Fibroblast of lung (primary cell): ENCODE measurements around the gene DNAJA2.

Experiments used
- EZH2 ChIP-seq: IDR thresholded peaks from 2 replicates; pipeline ENCODE4 v1.5.1; 2012; ENCODE audit warnings: low read length, control low read depth, mild to moderate bottlenecking; ENCODE audit errors: missing control alignments
- TF ChIP-seq, protein P1 (sequence below), 2 donors: IDR thresholded peaks in 1 of 2; conservative IDR thresholded peaks in 1 of 2; 1 replicate in 1 of 2; 2 replicates in 1 of 2; pipeline ENCODE4 v1.5.1; 2011 to 2012; ENCODE audit warnings: low read length in 2 of 2, control low read depth in 1 of 2, inconsistent platforms in 1 of 2, low read depth in 1 of 2, mild to moderate bottlenecking in 1 of 2

DNA sequence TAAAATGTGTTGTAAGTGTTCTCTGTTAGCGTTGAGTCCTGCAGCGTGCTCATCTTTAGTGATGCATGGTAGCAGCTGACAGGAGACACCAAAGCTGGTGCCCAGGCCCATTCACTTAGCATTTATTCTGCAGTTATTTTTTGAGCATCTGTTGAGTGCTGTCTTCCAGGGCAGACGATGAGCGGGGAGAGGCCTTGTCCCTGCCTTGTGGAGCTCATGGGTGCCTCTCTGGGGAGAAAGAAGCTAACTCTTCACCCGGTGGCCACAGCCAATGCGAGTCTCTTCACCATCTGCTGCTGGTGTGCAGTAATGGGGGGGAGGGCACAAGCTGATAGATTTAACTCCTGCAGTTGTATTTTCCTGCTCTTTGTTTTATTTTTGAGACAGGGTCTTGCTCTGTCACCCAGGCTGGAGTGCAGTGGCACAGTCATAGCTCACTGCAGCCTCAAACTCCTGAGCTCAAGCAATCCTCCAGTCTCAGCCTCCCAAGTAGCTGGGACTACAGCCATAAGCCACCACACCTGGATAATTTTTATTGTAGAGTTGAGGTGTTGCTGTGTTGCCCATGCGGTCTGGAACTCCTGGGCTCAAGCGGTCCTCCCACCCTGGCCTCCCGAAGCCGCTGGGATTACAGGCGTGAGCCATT, 58.8 kb downstream of the DNAJA2 start:
- TF ChIP-seq, protein P1, sequence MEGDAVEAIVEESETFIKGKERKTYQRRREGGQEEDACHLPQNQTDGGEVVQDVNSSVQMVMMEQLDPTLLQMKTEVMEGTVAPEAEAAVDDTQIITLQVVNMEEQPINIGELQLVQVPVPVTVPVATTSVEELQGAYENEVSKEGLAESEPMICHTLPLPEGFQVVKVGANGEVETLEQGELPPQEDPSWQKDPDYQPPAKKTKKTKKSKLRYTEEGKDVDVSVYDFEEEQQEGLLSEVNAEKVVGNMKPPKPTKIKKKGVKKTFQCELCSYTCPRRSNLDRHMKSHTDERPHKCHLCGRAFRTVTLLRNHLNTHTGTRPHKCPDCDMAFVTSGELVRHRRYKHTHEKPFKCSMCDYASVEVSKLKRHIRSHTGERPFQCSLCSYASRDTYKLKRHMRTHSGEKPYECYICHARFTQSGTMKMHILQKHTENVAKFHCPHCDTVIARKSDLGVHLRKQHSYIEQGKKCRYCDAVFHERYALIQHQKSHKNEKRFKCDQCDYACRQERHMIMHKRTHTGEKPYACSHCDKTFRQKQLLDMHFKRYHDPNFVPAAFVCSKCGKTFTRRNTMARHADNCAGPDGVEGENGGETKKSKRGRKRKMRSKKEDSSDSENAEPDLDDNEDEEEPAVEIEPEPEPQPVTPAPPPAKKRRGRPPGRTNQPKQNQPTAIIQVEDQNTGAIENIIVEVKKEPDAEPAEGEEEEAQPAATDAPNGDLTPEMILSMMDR (conservative IDR thresholded peaks at IDR 0.05 in 1 of 2, IDR thresholded peaks at IDR 0.05 in 1 of 2; ENCODE audit: low read depth in 1 of 2, low read length in 2 of 2): no peak
- no peak for TF ChIP-seq EZH2
